Cortex of kidney (tissue), 1 donor: ENCODE results near the gene PRAMEF33.
"Not testable (repeated sequence)": the region's sequence is repeated elsewhere in the genome, so short reads cannot be mapped to it uniquely, and the experiment has no call there.

ENCODE experiments used
- DNase-seq: peaks from one replicate; lab custom pipeline; 2025; lab: John Stamatoyannopoulos, UW

PRAMEF33 gene, protein sequence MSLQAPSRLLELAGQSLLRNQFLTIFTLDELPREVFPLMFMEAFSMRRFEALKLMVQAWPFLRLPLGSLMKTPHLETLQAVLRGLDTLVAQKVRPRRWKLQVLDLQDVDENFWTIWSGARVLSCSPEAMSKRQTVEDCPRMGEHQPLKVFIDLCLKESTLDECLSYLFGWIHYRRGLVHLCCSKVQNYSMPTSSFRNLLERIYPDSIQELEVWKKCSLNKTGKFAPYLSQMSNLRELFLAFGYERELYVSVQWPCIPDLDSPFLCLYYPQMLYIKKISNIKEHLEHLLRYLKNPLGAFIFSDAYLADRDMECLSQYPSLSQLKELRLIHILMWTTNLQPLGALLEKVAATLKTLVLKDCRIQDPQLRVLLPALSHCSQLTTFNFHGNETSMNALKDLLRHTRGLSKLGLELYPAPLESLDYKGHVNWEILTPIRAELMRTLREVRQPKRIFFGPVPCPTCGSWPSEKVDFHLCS

DNA sequence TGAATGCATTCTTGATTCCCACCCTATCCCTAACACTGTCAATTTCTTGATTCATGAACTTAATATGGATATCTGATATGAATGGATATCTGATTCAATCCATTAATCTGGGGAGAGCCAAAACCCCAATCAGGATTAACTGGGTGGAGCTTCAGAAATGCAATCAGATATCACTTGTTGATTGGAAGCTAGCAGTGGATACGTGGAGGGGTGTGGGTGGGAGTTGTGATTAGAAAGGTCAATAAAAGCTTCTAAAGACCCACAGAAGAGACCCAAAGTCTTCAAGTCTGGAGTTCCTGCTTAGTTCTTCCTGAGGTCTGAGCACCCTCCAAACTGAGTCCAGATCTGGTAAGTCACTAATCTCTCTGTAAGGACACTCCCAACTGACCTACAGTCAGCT is at the start of gene PRAMEF33:
Gene PRAMEF33 (plus strand): TSS at position 301 of the 400 bp plus-strand sequence. CDS start 2,416 bp downstream, outside the sequence.
- not testable (repeated sequence) for DNase-seq

DNA sequence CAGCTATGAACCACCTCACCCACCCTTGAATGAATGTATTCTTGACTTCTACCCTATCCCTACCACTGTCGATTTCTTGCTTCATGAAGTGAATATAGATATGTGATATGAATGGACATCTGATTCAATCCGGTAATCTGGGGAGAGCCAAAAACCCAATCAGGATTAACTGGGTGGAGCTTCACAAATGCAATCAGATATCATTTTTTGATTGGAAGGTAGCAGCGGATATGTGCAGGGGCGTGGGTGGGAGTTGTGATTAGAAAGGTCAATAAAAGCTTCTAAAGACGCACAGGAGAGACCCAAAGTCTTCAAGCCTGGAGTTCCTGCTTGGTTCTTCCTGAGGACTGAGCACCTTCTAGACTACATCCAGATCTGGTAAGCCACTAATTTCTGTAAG is 49.4 kb upstream of the PRAMEF33 start, which contains the start of gene PRAMEF5:
Gene PRAMEF5 (plus strand): TSS at position 301 of the 400 bp plus-strand sequence. CDS start 5,071 bp downstream, outside the sequence.
- not testable (repeated sequence) for DNase-seq

DNA sequence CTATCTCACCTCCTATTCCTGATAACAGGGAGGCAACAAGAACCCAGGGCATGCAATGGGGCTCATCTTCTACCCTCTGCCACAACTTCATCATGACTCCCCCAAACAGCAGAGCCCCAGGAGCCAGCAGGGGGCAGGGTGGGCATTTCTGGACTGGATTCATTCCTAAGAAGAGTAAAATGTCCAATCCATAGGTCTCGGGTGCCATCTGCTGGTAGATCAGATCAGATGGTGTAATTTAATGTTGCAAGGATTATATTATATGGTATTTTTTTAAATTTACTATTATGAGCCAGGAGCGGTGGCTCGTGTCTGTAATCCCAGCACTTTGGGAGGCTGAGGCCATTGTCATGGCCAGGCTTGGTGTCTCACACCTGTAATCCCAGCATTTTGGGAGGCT is 38.2 kb upstream of the PRAMEF33 start:
- not testable (repeated sequence) for DNase-seq

DNA sequence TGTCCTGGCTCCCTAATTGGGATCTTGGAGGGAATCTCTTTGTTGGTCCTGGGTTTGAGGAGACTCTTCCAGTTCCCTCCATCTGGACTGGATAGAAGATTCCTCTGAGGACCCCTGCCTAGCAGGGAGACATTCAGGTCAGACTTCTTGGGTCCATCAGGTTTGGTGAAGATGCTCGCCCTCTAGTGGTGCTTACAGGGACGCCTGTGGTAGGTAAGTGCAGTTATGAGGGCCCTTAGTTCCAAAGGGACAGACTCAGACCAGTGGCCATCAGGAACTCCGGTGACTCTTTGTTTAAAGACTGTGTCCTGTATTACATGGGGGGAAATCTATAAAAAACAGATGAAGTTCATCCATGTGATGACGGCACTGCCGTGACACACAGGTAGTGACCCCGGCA is 26.3 kb upstream of the PRAMEF33 start:
- DNase-seq, result not testable (repeated sequence)

DNA sequence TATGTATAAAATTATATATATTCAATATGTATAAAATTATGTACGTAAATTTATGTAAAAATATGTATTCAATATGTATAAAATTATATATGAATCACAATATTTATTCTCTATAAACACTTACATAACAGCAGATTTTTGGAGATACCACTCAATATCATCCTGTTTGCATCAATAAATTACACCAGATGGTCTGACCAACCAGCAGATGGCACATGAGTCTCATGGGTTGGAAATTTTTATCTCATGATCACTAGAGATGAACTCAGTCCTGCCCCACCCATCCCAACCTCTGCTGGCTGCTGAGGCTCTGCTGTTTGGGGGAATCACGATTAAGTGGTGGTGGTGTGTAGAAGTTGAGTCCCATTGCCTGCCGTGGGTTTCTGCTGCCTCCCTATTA is 23.7 kb upstream of the PRAMEF33 start:
- DNase-seq, result not testable (repeated sequence)

DNA sequence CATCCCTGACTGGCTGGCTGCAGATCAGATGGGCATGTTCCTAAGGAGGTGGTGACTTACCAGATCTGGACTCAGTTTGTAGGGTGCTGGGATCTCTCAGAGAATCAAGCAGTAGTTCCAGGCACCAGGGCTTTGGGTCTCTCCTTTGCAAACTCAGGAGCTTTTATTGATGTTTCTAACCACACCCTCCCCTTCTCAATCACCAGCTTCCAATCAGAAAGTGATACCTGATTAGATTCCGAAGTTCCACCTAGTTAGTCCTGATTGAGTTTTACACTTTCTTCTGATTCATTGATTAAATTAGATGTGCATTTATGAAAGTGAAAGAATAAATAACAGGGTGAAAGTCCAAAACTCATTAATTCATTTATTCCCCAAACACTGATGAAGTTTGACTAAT is 18.3 kb upstream of the PRAMEF33 start, which contains the start of gene PRAMEF8:
Gene PRAMEF8 (minus strand): TSS at position 101 of the 400 bp plus-strand sequence. CDS start 1,046 bp downstream, outside the sequence.
- DNase-seq, result not testable (repeated sequence)

DNA sequence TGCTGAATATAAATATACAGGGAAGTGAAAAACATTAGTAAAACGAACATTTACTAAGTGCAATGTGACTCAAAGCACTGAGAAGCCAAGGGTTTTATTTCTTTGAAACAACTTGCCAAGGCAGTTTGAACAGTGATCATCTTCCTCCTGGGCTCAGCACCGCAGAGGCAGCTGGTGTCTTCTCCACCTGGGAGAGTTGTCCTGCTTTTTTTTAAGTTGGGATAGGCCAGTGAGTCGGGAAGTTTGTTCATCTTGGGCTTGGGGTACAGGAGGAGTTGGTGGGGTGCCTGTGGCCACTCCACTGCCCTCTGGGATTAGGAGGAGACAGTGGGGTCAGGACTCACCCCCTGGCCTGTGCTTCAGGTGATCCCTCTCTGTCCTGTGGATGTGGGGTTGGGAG is 14.3 kb upstream of the PRAMEF33 start:
- not testable (repeated sequence) for DNase-seq

DNA sequence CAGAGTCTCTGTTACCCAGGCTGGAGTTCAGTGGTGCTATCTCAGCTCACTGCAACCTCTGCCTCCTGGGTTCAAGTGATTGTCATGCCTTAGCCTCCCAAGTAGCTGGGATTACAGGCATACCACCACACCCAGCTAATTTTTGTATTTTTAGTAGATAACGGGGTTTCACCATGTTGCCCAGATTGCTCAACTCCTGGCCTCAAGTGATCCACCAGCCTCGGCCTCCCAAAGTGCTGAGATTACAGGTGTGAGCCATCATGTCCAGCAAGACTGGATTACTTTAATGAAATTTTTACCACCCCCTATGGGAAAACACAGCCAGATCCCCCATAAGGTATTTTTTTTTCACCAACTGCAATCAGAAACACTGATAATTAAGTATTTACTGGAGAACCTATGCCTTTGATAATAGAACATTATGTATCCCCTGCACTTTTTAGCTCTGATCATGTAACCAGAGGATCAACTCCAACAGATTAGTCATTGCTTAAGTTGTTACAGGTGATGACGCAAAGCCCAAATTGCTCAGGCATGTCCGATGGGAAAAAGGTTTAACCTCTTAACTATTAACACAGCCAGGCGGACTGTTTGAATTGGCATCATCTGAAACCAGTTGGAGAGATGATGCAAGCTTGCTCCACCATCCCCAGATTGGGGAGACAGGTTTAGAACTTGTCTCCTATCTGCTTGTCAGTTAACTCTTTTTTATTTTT is 6.0 kb upstream of the PRAMEF33 start:
- not testable (repeated sequence) for DNase-seq

DNA sequence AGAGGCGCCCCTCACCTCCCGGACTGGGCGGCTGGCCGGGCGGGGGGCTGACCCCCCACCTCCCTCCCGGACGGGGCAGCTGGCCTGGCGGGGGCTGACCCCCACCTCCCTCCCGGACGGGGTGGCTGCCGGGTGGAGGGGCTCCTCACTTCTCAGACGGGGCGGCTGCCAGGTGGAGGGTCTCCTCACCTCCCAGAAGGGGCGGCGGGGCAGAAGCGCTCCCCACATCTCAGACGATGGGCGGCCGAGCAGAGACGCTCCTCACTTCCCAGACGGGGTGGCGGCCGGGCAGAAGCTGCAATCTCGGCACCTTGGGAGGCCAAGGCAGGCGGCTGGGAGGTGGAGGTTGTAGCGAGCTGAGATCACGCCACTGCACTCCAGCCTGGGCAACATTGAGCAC is 4.6 kb upstream of the PRAMEF33 start:
- DNase-seq, result not testable (repeated sequence)

DNA sequence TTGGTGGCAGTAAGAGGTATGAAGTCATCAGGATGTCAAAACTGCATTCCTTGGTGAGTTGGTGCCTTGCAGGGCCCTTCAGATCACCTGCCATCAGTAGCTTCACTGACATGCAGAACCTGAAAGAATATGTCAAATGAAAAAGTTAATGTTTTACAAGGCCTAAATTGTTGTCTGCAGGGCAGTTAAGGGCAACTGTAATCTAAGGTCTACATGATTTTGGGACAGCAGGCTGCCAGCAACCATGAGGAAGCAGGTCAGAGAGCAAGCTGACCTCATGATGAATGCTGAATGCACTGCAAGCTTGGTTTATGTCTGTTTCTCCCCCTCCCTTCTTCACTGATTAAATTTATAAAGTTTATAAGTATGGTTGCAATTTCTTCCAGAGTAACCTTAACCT is 1.1 kb upstream of the PRAMEF33 start:
- not testable (repeated sequence) for DNase-seq

DNA sequence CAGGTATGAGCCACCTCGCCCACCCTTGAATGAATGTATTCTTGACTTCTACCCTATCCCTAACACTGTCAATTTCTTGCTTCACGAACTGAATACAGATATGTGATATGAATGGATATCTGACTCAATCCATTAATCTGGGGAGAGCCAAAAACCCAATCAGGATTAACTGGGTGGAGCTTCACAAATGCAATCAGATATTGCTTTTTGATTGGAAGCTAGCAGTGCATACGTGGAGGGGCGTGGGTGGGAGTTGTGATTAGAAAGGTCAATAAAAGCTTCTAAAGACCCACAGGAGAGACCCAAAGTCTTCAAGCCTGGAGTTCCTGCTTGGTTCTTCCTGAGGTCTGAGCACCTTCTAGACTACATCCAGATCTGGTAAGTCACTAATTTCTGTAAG is 11.9 kb downstream of the PRAMEF33 start, which contains the start of gene PRAMEF15:
Gene PRAMEF15 (plus strand): TSS at position 301 of the 400 bp plus-strand sequence. CDS start 2,827 bp downstream, outside the sequence.
- not testable (repeated sequence) for DNase-seq

DNA sequence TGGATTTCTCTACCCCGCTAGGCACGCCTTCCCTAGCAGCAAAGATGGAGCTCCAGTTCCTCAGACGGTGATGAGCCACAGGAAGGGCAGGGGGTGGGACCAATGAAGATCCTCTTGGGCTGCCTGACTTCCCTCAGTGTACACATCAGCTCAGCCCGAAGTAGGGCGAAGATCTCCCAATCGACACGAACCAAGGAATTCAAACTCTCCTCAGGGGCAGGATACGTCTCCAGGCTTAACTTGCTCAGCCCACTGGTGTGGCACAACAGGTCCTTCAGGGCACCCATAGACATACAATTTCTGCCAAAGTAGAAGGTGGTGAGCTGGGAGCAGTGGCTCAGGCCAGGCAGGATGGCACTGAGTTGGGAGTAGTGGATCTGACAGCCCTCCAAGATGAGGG is 39.2 kb downstream of the PRAMEF33 start:
- not testable (repeated sequence) for DNase-seq

DNA sequence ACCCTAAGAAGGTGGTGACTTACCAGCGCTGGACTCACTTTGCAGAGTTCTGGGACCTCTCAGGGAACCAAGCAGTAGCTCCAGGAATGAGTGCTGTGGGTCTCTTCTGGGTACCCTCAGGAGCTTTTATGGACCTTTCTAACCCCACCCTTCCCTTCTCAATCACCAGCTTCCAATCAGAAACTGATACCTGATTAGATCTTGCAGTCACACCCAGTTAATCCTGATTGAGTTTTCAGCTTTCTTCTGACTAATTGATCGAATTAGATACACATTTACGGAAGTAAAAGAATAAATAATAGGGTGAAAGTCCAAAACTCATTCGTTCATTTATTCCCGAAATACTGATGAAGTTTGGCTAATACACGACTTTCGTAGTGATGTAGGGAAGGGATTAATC is 43.7 kb downstream of the PRAMEF33 start, which contains the start of gene PRAMEF14:
Gene PRAMEF14 (minus strand): TSS at position 101 of the 400 bp plus-strand sequence. CDS start 1,820 bp downstream, outside the sequence.
- not testable (repeated sequence) for DNase-seq

DNA sequence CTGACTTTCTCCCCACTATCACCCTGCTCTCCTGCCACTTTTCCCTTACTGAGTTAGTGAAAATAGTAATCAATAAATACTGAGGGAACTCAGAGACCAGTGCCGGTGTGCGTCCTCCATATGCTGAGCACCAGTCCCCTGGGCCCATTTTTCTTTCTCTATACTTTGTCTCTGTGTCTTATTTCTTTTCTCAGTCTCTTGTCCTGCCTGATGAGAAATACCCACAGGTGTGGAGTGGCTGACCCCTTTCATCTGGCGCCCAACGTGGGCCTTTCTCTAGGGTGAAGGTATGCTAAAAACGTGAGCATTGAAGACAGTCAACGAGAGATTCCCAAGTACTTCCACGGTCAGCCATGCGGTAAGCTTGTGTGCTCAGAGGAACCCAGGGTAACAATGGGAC is 50.1 kb downstream of the PRAMEF33 start:
- DNase-seq, result not testable (repeated sequence)

DNA sequence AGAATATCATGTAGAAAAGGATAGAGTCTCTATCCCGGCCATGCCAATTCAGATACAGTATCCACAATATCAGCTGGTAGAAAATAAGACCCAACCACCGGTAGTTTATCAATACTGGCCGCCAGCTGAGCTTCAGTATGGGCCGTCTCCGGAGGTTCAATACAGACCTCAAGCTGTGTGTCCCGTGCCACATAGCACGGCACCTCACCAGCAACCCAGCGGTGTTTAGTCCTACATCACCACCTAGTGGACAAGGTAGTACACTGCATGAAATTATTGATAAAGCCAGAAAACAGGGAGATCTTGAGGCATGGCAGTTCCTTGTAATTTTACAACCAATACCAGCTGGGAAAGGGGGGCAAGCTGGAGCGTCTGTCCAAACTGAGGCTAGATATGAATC is 51.1 kb downstream of the PRAMEF33 start:
- not testable (repeated sequence) for DNase-seq

DNA sequence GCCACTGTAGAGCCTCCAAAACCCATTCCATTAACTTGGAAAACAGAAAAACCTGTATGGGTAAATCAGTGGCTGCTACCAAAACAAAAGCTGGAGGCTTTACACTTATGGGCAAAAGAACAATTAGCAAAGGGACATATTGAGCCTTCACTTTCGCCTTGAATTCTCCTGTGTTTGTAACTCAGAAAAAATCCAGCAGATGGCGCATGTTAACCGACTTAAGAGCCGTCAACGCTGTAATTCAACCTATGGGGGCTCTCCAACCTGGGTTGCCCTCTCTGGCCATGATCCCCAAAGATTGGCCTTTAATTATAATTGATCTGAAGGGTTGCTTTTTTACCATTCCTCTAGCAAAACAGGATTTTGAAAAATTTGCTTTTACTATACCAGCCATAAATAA is 53.4 kb downstream of the PRAMEF33 start:
- not testable (repeated sequence) for DNase-seq
